Activated CD4-positive, alpha-beta T cell treated with anti-CD3 and anti-CD28 coated beads, Interleukin-2, Interleukin-6, amounts not matched to agents 100 ng/mL and 50 ng/mL, durations not matched to agents 16 hours and 8 hours (primary cell): ENCODE measurements around the gene CEBPA.
"Not testable (repeated sequence)": the region's sequence is repeated elsewhere in the genome, so short reads cannot be mapped to it uniquely, and the experiment has no call there.

Source experiments
- DNase-seq: peaks from one replicate; pipeline ENCODE4 v3.0.0-alpha.2; 2020

The CEBPA gene

GRCh38 chr19:33300009-33300893 lies 2.1 kb downstream of the CEBPA start:
- no peak for DNase-seq

GRCh38 chr19:33299051-33299688 lies 3.2 kb downstream of the CEBPA start:
- DNase-seq, result no peak

DNA sequence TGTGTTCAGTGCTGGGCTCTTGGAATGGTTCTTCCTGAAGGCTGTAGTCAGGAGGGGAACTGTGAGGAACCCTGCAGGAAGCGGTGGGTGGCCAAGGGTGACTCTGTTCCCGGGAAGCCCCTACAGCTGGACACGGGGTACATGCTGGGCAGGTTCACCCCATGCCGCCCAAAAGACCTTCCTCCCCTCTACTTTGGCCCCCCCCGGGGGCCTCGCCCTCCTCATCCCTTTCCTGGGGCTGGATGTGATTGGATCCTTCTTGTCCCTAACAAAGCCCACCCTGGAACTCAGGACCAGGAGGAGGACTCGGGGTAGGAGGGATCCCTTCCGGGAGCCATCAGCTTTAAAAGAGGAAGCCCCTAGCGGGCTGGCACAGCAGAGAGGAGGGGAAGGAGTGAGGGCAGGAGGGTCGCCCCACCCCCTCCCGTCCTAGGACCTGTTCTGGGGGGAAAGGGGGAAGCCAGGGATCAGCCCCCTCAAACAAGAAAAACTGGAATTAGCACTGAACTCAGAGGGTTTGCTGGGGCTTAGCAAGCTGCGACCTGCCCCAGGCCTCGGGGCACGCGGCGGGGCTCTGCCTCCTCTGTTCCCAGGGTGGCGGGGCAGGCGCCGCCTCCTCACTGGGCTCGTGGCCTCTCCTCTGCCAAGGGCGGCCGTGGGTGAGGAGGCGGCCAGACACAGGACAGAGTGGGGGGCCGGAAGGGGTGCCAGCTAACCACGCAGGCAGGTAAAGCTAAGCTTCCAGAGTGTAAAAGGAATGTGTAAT lies 4.0 kb downstream of the CEBPA start:
- DNase-seq, result no peak

DNA sequence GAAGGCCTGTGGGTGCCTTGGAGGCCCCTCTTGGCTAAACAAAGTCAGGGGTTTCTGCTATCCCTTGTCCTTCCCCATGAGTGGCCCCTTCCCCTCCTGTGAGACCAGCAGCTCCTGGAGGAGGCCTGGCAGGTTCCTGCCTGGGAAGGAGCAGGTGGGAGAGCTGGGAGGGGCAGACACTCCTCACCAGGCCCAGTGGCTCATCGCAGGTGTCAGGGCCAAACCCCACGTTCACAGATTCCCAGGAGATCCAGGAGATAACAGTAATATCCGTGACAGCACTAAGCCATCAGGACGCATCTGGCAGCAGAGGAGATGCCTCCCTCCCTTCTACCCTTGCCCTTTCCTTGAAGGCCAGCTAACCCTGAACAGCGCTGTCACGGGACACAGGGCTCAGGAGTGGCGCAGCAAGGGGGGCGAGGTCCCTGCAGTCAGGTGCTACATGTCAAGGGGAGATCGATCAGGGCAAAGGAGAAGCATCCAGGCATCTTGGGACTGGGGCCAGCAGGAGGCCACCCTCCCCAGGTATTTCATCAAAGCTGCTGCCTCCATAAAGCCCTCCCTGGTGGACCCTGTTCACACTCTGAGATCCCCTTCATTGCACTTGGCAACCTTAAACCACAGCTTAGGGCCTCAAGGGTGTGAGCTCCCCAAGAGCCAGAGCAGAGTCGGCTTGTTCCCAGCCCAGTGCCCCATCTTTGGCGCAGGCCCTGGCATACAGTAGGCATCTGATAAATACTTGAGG lies 4.8 kb downstream of the CEBPA start:
- DNase-seq, result no peak

DNA sequence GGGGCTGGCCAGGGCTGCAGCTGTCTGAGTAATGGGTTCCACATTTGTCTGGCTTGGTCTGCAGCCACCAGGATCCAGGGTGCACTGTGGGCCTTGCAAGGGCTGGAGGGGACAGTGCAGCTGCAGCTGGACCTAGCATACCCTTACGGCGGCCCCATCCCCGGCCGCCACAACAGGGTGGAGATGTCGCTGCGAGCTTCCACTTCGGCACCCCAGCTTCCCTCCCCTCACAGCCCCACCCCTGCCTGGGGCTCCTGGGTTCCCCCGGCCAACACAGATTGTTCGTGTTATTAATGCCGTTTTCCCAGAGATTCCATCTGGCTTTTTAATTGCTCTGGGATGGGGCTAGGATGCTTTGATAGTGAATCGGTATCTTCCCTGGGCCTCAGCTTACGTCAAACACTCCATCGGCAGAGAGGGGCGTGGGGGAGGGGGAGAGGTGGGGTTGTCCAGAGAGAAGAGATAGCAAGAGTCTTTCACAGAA lies 5.8 kb downstream of the CEBPA start:
- no peak for DNase-seq

DNA sequence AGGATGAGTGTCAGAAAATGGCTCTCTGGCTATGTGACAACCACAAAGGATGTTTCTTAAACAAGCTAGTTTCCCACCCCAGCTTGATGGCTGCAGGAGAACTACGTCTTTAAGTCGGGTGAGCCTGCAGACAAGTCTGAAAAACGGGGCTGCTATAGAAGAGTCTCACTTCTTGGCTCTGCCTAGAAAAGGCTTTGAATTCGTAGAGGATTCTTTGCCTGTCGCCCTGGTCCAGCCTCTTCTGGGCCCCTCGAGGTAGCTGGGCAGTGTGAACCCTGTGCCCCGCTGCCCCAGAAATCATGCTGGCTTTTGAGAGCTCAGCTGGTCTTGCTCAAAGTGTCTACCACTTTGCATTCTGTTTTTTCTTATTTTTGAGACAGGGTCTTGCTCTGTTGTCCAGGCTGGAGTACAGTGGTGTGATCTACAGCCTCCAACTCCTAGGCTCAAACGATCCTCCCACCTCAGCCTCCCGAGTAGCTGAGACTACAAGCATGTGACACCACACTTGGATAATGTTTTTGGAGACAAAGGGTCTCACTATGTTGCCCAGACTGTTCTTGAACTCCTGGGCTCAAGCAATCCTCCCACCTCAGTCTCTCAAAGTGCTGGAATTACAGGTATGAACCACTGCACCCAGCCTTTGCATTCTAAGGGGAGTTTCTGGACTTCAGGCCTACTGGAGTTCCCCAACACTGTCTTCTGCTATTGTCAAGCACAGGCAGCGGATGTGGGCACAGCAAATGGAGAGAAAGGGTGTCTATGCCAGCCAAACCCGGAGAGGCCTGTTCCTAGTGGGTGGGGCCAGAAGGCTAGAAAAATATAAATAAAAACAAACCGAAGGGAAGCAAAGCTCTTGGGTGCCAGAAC lies 6.5 kb downstream of the CEBPA start:
- no peak for DNase-seq

GRCh38 chr19:33295046-33295445 lies 7.3 kb downstream of the CEBPA start:
- not testable (repeated sequence) for DNase-seq

DNA sequence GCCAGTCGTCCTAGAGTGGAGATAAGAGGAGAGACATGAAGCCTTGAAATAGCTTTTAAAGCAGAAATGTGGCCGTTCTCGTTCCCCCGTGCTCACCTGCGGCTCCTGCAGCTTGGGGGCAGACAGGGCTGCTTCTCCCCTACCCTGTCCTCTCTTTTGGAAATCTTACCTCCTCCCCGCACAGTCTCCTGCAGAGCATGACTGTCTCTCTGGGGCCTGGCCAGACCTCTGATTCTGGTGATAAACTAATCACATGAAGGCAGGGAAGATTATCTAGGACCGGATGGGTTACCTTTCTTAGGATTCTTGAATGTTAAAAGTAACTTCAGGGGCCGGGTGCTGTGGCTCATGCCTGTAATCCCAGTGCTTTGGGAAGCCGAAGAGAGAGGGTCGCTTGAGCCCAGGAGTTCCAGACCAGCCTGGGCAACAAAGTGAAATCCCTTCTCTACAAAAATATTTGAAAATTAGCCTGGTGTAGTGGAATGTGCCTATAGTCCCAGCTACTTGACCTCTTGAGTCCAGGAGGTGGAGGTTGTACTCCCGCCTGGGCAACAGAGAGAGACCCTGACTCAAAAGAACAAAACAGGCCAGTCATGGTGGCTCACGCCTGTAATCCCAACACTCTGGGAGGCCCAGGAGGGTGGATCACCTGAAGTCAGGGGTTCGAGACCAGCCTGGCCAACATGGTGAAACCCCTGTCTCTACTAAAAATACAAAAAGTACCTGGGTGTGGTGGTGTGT lies 8.1 kb downstream of the CEBPA start:
- DNase-seq, result no peak

DNA sequence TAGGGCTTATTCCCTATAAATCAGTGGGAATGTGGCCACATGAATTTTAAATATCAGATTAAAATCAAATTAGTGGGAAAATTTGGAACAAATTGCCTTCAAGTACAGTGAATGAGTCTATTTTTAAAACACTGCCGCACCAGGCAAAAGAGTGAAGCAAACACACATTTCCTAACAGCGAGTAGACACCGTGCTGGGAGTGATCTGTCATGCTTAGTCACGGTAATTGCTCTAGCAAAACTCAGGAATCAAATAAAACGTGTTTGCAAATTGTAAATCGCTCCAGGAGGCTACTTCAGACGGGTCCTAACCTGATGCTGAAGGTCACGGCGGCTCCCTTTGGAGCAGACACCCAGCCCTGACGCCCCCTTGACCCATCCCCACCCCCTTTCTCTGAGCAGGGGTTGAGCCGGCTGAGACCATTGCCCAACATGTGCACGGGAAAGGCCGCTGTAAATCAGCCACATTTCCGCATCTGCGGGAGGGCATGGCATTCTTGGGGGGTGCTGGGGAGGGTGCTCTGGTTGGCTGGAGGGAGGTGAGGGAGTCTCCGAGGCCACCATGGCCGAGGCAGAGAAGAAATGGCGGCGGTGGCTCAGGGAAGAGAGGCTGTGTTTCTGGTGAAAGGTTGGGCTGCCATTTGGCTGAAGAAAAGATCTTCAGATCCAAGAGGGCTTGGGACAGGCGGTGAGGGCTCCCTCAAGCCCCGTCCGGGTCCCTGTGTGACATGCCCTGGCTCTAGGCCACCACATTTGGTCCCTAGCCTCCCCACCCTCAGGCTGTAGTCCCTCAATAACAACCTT lies 8.9 kb downstream of the CEBPA start:
- DNase-seq, result no peak

GRCh38 chr19:33292595-33293254 lies 9.6 kb downstream of the CEBPA start:
- no peak for DNase-seq

DNA sequence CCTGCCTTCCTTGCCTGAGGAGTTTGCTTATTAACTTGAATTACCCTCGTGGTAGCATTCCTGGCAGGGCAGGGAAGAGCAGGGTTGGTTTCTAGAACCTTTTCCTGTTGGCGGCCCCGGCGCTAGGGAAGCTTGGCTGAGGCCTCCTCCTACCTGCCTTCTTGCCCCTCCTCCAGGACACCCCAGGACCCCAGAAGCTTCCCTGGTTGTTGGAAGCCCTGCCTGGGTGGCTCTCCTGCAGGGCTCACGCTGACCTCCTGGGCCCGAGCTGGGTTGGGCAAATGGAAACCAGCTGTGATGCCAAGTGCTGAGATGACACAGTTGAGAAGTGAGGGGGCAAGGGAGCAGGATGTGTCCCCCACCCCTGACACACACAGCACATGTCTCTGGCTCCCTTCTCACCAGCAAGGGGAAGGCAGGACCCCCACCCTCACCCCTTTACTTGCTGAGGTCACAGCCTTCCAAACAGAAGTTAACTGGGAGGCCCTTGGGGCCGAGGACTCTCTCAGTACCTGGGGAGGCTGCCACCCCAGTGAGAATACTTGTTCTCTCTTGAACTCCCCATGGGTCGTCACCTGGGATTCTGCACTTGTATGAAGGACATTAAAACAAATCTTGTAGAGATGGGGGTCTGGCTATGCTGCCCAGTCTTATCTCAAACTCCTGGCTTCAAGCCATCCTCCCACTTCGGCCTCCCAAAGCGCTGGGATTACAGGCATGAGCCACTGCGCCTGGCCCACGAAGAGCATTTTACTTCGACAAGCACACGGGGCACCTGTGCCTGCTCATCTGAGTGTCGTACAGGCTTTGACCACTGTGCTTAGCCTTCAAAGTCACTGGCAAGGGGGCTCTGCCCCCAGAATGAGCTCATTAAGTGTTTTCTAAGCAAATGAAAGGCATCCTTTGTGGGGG lies 10.5 kb downstream of the CEBPA start:
- no peak for DNase-seq

- DNase-seq, result no peak
These were observed 11.2 kb downstream of the CEBPA start for GRCh38 chr19:33290956-33291622.

- DNase-seq, result no peak
These were observed 12.1 kb downstream of the CEBPA start for GRCh38 chr19:33290082-33290815.

DNA sequence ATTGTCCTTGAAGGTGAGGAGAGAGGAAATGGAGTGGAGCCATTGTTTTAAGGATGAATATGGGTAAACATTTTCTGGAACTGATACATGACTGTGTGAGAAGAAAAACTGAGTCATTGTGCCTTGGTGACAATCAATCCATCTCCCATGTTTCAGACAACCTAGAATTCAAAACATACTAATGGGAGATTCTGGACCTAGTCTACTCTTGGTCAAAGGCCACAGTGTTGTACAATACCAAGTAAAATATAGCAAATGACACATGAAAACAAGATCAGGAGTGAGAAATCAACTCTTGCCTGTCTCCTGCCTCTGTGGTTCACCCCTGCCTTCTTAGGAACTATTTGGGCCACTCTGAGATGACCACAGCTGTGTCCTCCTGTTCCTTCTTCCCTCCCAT lies 13.1 kb downstream of the CEBPA start:
- DNase-seq, result no peak

DNA sequence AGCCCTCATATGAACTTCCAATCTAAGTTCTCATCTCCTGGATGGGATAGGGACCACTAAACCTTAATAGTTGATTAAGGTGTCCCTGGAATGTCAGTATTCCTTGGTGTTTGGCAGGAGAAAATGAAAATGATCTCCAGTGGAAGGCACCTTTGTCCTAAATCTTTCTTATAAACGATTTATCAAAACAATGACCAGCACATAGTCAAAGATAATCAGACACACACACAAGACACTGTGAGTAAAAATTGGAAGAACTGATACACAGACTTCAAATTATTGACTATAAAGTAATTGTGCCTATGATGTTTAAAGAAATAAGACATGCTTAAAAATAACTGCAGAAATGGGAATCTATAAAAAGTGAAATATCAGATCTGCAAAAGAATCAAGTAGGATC lies 13.7 kb downstream of the CEBPA start:
- no peak for DNase-seq

DNA sequence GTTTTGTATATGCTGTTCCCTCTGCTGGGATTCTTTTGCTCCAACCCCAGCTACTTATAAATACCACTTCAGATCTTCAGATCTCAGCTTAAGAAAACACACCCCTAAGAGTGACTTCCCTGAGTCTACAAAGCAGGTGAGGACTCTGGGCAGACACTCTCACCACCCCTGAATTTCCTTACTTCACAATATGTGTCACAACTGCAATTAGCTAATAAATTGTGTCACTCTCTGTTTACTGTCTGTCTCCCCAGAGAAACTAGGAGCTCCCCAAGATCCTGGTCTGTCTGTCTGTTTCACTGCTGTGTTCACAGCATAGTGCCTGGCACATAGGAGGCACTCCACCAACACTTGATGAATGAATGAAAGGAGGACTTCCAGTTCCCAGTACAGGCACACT lies 14.4 kb downstream of the CEBPA start:
- DNase-seq, result no peak

- DNase-seq, result no peak
These were observed 14.9 kb downstream of the CEBPA start for GRCh38 chr19:33287438-33287837.
